ENCODE results near the gene MFSD1.
"Not testable (repeated sequence)": the region's sequence is repeated elsewhere in the genome, so short reads cannot be mapped to it uniquely, and the experiment has no call there.

MFSD1 gene

DNA sequence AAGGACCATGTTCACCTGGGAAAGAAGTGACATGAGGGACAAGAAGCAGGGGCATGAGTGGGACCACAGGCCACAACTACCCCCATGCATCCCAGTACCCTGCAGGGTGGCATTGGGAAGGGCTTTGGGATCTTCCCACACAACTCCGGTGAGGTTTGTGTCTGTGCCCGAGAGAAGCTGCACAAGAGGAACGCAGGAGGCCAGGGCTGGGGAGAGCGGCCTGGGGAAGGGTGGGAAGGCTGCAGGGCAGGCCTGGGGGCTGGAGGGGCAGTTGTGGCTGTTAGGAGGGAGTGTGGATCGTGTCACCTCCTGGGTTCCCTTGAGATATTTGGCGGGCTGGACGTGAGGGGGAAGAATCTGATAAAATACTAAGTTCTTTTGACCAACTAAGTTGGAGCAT is 25.3 kb upstream of the MFSD1 start:
- no peak for DNase-seq

DNA sequence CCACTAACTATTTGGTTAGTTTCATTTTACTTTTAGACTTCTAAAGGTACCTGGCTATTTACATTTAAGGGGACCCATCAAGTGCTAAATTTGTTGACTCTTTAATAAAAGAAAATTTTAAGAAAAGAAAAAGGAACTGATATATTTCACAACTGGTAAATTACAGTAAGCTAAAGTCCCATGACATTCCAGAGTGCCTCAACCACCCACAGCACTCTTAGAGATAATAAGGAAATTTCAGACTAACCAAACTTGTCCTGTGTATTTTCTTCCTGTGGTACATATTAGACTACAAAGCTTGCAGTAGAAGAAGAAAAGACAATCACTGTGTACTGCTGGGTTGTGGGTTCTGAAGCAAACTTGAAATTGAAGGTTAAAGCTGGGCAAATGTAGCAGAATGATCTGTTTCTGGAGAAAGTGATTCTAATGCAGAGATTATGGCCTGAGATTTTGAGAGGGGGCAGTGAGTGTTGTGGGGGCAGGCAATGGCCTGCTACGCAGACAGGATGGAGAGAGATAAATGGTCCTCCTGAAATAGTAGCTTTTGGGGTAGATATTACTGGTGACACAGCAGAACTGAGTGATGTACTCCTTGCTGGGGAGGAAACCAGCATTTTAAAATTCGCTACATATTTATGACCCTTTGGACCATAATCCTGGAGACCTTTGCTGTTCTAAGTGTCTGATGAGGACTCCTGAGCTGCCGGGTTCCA is 24.5 kb upstream of the MFSD1 start:
- no peak for DNase-seq

DNA sequence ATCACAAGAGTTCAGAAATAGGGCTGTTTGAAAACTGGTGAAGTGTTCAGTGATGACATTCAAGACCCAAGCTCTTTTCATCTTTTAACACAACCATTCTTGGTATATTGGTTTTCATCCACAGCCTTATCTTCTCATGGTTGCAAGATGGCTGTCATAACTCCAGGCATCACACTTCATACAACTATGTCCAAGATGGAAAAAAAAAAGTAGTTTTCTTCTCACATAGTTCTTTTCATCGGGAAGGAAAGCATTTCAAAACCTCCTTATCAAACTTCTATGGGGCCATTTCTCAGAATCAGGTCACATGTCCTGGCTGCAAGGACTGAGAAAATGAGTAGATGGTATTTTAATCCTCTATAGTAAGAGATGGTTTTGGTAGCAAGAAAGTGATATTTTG is 21.1 kb upstream of the MFSD1 start:
- DNase-seq: no peak

DNA sequence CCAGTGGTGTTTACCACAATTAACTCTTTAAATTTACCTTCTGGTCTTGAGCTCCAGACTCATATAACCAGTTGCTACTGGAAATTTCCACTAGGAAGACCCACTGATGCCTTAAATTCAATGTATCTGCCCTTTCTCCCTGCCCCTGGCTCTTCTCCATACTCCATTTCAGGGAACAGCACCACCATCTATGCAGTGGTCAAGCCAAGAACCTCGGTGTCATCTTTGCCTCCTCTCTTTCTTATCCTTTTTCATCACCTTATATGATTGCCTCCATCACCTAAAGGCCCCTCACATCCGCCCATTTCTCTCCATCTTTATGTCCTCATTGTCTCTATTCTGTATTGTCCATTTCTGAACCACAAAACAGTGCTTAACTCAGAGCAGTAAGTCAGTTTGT is 20.7 kb upstream of the MFSD1 start:
- no peak for DNase-seq

DNA sequence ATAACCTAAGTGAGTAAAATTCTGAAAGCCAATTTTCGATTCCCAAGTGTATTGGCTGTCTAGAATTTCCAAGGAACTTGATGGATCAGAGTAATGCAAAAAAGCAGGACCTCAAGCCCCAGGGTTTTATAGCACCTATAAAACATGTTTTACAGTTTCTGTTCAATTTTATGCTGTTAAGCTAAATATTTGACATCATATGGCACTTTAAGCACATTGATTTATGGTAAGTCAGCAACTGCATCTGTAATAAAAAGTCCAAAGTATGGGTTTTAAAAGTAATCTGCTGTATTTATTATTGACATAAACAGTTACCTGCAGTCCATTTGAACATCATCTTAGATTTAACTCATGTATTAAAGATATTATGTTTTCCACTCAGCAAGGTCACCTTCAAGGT is 20.0 kb upstream of the MFSD1 start:
- no peak for DNase-seq

GRCh38 chr3:158782283-158782989 is 19.4 kb upstream of the MFSD1 start:
- DNase-seq: no peak

GRCh38 chr3:158783051-158783450 is 18.8 kb upstream of the MFSD1 start:
- DNase-seq: no peak

- DNase-seq: no peak
These were observed 15.9 kb upstream of the MFSD1 start for GRCh38 chr3:158785972-158786371.

GRCh38 chr3:158788446-158788845 is 13.4 kb upstream of the MFSD1 start:
- DNase-seq: no peak

- no peak for DNase-seq
These were observed 12.3 kb upstream of the MFSD1 start for GRCh38 chr3:158789592-158789991.

GRCh38 chr3:158790901-158791589 is 10.8 kb upstream of the MFSD1 start:
- DNase-seq: no peak

DNA sequence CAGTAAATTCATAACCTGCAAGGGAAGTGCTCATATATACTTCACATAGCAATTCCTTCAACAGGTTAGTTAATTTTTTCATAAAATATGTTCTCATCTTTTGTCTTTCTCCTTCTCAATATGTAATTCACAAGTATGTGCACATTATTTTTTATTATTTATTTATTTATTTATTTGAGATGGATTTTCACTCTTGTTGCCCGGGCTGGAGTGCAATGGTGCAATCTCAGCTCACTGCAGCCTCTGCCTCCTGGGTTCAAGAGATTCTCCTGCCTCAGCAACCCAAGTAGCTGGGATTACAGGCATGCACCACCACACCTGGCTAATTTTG is 10.3 kb upstream of the MFSD1 start:
- not testable (repeated sequence) for DNase-seq

DNA sequence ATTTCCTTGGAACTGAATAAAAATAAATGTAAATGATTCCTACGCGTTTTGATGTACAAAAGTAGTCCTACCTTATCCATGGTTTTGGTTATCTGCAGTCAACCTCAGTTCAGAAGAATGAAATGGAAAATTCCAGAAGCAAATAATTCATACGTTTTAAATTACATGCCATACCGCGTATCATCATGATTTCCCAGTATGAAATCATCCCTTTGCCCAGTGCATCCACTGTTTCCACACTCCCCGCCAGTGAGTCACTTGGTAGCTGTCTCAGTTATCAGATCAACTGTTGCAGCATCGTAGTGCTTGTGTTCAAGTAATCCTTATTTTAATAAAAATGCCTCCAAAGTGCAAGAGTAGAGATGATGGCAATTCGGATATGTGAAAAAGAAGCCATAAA is 9.1 kb upstream of the MFSD1 start:
- no peak for DNase-seq

GRCh38 chr3:158794206-158794605 is 7.6 kb upstream of the MFSD1 start:
- DNase-seq: no peak

- DNase-seq: no peak
These were observed 6.8 kb upstream of the MFSD1 start for GRCh38 chr3:158794936-158795518.

- no peak for DNase-seq
These were observed 653 bp upstream of the MFSD1 start for GRCh38 chr3:158801201-158801600.

DNA sequence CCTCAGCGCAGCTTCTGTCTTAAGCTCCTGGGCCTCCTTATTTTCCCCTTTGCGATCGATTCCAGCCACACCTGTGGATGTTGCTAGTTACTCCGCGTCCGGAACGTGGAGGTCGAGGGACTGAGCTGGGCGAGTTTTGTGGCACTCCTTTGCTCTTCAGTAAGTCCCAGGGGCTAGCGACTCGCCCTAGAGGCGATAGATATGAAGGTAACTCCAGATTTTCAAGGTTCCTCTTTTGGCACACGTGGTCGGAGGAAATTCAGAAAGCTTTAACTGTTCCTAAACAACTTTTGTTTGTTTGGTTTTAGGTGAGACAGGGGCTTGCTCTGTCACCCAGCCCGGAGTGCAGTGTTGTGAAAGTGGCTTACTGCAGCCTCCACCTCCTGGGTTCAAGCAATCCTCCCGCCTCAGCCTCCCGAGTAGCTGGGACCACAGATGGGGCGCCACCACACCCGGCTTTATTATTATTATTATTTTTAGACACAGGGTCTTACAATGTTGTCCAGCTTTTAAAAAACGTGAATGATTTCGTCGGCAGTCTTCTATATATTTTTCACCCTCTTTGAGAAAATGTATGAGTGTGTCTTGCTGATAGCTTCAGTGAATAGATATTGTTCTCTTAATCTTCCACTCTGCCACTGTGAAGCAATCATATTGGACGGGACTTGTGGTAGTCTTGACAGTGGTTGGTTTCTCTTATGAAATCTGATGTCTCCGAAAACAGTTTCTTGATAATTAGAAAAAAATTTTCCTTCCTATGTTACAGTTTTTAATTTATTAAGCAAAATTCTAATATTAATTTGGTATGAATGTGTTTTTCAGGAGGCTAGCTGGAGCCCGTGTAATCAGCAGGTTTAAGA is 785 bp downstream of the MFSD1 start:
- DNase-seq: no peak

- DNase-seq: no peak
These were observed 2.6 kb downstream of the MFSD1 start for GRCh38 chr3:158804441-158804840.

GRCh38 chr3:158808697-158809096 is 6.8 kb downstream of the MFSD1 start:
- no peak for DNase-seq

DNA sequence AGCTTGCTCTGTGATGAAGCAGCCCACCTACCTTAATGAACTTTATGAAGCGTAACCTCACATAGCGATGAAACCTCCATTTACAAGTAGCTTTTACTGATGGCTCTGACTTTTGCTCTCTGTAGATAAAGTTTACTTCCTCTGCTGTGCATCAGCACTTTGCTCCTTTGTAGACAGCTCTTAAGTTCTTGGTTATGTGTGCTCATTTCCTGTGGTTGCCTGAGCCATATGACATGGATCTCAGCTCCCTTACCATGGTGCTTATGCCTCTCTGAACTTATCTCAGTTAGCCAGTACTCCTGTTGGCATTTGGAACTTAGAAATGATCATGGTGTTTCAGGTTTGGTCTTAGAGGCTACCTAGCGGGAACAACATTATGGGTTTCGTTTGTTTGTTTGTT is 7.8 kb downstream of the MFSD1 start:
- no peak for DNase-seq

GRCh38 chr3:158810823-158811724 is 9.2 kb downstream of the MFSD1 start:
- DNase-seq: no peak

GRCh38 chr3:158819282-158819681 is 17.4 kb downstream of the MFSD1 start:
- no peak for DNase-seq

All from stimulated activated CD8-positive, alpha-beta memory T cell treated with anti-CD3 and anti-CD28 coated beads, Interleukin-4, amount 100 ng/mL, for 48 hours (primary cell).